Measurements from ENCODE around the gene STAU1. TPM values are rescaled to one million over a fixed set of nuclear protein-coding genes. Genes with fewer than 3 reads are reported as not detected.

Gene STAU1
- total and polyA plus RNA-seq, 4 donors: 53.5 to 89.2 (median 65.2) TPM

DNA sequence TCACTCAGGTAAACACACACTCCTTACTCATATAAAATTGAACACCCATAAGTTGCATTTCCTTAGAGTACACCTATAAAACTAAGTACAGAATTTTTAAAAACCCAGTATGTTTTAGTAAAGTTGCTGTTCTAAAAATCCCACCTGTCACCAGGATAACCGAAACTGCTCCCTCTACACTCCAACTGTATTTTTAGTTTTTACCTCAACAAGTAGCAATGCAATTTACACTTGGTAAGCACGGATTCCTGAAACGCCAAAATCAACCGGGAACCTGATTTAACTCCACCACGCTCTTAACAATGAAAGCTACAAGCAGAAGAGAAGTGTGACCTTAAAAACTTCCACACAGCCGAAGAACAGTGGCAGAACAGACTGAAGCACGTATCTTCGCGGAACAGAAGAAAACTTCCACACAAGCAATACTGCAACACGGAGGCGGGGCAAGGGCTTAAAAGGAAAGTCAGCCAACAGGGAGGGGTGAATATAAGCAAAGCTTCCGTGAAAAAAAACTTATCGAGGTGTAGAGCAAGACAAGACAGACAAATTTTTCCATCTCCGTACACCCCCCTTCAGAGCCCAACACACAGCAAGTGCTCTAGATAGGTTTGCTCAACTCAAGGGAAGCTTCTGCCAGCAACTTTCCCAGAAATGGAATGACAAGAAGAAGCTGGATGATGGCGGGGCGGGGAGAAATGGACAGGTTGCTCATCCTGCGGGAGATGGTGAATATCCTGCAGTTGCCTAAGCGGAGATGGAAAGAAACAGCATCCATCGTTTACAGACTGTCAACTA, 1.4 kb downstream of the STAU1 start:
- under 1% methylated on average over 19 of the region's 19 CpGs for WGBS
- H3K4me3 ChIP-seq (ENCODE audit: low read depth in 1 of 3, low read length in 3 of 3): peak overlapping the region; percentile 92 to 98 (median 94)
- peak overlapping the region; percentile 84 to 95 for H3K27ac ChIP-seq (ENCODE audit: low read depth in 1 of 2, low read length in 2 of 2)
- peak; percentile 70 for DNase-seq (ENCODE audit: low spot score)
- H3K4me1 ChIP-seq (ENCODE audit: control insufficient read depth in 4 of 4, insufficient read depth in 4 of 4, low read length in 3 of 4): peaks cover 11 to 32% (median 19%) of the 10 kb centered on the region in 4 donors
- no peaks in the 10 kb centered on the region for H3K27me3 ChIP-seq (ENCODE audit: control insufficient read depth in 4 of 4, insufficient read depth in 4 of 4, low read length in 3 of 4)
- peaks cover 0 to 2% (median 0%) of the 10 kb centered on the region in 4 donors for H3K36me3 ChIP-seq (ENCODE audit: control insufficient read depth in 4 of 4, insufficient read depth in 3 of 4, low read depth in 1 of 4, low read length in 3 of 4)
- no peaks in the 10 kb centered on the region for H3K9me3 ChIP-seq (ENCODE audit: control insufficient read depth in 4 of 4, low read length in 3 of 4)
- TF ChIP-seq TAF1 (conservative IDR thresholded peaks at IDR 0.05) (peak; percentile 33), NR2F2 (IDR thresholded peaks at IDR 0.05) (no peak), YY1 (IDR thresholded peaks at IDR 0.05) (peak; percentile 57), HNF4A (conservative IDR thresholded peaks at IDR 0.05) (no peak), GABPA (IDR thresholded peaks at IDR 0.05 in 1 of 2, conservative IDR thresholded peaks at IDR 0.05 in 1 of 2) (no peak), RXRA (IDR thresholded peaks at IDR 0.05) (peak in 1 of 2 donors; percentile 8), RAD21 (IDR thresholded peaks at IDR 0.05) (peak in 1 of 2 donors; percentile 14), FOXA1 (IDR thresholded peaks at IDR 0.05) (no peak)
- TF ChIP-seq, protein P1, sequence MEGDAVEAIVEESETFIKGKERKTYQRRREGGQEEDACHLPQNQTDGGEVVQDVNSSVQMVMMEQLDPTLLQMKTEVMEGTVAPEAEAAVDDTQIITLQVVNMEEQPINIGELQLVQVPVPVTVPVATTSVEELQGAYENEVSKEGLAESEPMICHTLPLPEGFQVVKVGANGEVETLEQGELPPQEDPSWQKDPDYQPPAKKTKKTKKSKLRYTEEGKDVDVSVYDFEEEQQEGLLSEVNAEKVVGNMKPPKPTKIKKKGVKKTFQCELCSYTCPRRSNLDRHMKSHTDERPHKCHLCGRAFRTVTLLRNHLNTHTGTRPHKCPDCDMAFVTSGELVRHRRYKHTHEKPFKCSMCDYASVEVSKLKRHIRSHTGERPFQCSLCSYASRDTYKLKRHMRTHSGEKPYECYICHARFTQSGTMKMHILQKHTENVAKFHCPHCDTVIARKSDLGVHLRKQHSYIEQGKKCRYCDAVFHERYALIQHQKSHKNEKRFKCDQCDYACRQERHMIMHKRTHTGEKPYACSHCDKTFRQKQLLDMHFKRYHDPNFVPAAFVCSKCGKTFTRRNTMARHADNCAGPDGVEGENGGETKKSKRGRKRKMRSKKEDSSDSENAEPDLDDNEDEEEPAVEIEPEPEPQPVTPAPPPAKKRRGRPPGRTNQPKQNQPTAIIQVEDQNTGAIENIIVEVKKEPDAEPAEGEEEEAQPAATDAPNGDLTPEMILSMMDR (IDR thresholded peaks at IDR 0.05; ENCODE audit: low read depth, low read length, missing input control): no peak
- TF ChIP-seq, protein P2, sequence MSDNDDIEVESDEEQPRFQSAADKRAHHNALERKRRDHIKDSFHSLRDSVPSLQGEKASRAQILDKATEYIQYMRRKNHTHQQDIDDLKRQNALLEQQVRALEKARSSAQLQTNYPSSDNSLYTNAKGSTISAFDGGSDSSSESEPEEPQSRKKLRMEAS (IDR thresholded peaks at IDR 0.05): no peak
- TF ChIP-seq, protein P3, sequence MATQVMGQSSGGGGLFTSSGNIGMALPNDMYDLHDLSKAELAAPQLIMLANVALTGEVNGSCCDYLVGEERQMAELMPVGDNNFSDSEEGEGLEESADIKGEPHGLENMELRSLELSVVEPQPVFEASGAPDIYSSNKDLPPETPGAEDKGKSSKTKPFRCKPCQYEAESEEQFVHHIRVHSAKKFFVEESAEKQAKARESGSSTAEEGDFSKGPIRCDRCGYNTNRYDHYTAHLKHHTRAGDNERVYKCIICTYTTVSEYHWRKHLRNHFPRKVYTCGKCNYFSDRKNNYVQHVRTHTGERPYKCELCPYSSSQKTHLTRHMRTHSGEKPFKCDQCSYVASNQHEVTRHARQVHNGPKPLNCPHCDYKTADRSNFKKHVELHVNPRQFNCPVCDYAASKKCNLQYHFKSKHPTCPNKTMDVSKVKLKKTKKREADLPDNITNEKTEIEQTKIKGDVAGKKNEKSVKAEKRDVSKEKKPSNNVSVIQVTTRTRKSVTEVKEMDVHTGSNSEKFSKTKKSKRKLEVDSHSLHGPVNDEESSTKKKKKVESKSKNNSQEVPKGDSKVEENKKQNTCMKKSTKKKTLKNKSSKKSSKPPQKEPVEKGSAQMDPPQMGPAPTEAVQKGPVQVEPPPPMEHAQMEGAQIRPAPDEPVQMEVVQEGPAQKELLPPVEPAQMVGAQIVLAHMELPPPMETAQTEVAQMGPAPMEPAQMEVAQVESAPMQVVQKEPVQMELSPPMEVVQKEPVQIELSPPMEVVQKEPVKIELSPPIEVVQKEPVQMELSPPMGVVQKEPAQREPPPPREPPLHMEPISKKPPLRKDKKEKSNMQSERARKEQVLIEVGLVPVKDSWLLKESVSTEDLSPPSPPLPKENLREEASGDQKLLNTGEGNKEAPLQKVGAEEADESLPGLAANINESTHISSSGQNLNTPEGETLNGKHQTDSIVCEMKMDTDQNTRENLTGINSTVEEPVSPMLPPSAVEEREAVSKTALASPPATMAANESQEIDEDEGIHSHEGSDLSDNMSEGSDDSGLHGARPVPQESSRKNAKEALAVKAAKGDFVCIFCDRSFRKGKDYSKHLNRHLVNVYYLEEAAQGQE (IDR thresholded peaks at IDR 0.05): peak; percentile 25
- H3K9ac ChIP-seq (ENCODE audit: low read depth in 1 of 2, low read length in 2 of 2): peak overlapping the region; percentile 29 to 92

DNA sequence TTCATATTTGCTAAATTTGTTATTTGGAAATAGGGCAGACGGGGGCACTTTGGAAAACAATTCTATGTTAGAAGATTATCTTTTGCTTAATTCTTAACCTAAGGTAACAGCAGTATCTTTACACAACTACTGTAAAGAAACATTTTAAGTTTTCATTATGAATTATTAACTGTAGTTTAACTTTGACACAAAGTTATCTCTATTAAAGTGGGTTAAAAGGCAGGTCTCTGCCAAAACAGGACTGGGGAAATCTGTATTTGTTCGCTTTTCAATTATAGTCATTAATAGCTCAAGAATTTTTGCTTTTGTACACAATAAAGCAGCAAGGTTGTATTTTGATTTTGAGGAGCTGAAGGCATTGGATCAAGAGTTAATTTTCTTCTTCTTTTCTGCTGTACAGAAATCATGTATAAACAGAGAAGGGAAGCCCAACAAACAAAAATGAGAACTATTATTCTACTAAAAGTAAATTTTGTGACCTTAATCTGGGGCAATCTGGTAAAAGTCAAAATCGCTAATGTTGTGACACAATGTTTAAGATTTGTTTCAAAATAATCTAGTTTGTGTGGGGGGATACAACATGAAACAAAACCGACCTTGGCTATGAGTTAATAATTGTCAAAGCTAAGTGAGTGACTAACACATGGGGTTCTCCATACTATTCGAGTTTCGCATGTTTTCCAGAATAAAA, 2.9 kb downstream of the STAU1 start:
- H3K4me3 ChIP-seq (ENCODE audit: low read depth in 1 of 3, low read length in 3 of 3): peak overlapping the region in 2 of 3 donors; percentile 33 to 92
- no peaks in the 10 kb centered on the region for H3K27me3 ChIP-seq (ENCODE audit: control insufficient read depth in 4 of 4, insufficient read depth in 4 of 4, low read length in 3 of 4)
- H3K36me3 ChIP-seq (ENCODE audit: control insufficient read depth in 4 of 4, insufficient read depth in 3 of 4, low read depth in 1 of 4, low read length in 3 of 4): peaks cover 0 to 2% (median 0%) of the 10 kb centered on the region in 4 donors
- H3K27ac ChIP-seq (ENCODE audit: low read depth in 1 of 2, low read length in 2 of 2): peak overlapping the region; percentile 84 to 95
- no peak for DNase-seq (ENCODE audit: low spot score)
- H3K4me1 ChIP-seq (ENCODE audit: control insufficient read depth in 4 of 4, insufficient read depth in 4 of 4, low read length in 3 of 4): peaks cover 18 to 43% (median 24%) of the 10 kb centered on the region in 4 donors
- peak overlapping the region; percentile 85 to 92 for H3K9ac ChIP-seq (ENCODE audit: low read depth in 1 of 2, low read length in 2 of 2)
- 33% methylated on average over 6 of the region's 6 CpGs for WGBS
- no peaks in the 10 kb centered on the region for H3K9me3 ChIP-seq (ENCODE audit: control insufficient read depth in 4 of 4, low read length in 3 of 4)
- TF ChIP-seq FOXA2 (IDR thresholded peaks at IDR 0.05): no peak
- no peak for TF ChIP-seq FOXA1 (IDR thresholded peaks at IDR 0.05)
- peak; percentile 24 to 59 for TF ChIP-seq RXRA (IDR thresholded peaks at IDR 0.05)
- no peak for TF ChIP-seq TAF1 (conservative IDR thresholded peaks at IDR 0.05)
- no peak for TF ChIP-seq RAD21 (IDR thresholded peaks at IDR 0.05)
- TF ChIP-seq, protein P4, sequence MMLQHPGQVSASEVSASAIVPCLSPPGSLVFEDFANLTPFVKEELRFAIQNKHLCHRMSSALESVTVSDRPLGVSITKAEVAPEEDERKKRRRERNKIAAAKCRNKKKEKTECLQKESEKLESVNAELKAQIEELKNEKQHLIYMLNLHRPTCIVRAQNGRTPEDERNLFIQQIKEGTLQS (IDR thresholded peaks at IDR 0.05): no peak
- no peak for TF ChIP-seq NR2F2 (IDR thresholded peaks at IDR 0.05)
- TF ChIP-seq EGR1 (IDR thresholded peaks at IDR 0.05; ENCODE audit: low read depth in 2 of 2): no peak
- TF ChIP-seq JUND (IDR thresholded peaks at IDR 0.05): peak in 1 of 2 donors; percentile 50
- TF ChIP-seq HNF4G (IDR thresholded peaks at IDR 0.05): no peak
- TF ChIP-seq, protein P3 (IDR thresholded peaks at IDR 0.05): peak; percentile 13
- TF ChIP-seq YY1 (IDR thresholded peaks at IDR 0.05): peak; percentile 41
- TF ChIP-seq, protein P1 (IDR thresholded peaks at IDR 0.05; ENCODE audit: low read depth, low read length, missing input control): no peak
- TF ChIP-seq HNF4A (conservative IDR thresholded peaks at IDR 0.05): peak in 1 of 2 donors; percentile 39

Measured in liver (tissue), 9 donors.